C4-2B (cell line): ENCODE data around the gene SCNN1A.

Source experiments
- H3K27ac ChIP-seq: fragments of 450-650 bp; 2 replicates; pipeline ENCODE4 v1.5.1; 2017
- ZFX ChIP-seq: fragments of 450-650 bp; IDR thresholded peaks from 2 replicates; pipeline ENCODE4 v1.6.1; 2017
- TF ChIP-seq, protein P1 (sequence below): fragments of 450-650 bp; conservative IDR thresholded peaks from 2 replicates; pipeline ENCODE4 v1.5.1; 2017; ENCODE audit warnings: mild to moderate bottlenecking

Gene SCNN1A

DNA sequence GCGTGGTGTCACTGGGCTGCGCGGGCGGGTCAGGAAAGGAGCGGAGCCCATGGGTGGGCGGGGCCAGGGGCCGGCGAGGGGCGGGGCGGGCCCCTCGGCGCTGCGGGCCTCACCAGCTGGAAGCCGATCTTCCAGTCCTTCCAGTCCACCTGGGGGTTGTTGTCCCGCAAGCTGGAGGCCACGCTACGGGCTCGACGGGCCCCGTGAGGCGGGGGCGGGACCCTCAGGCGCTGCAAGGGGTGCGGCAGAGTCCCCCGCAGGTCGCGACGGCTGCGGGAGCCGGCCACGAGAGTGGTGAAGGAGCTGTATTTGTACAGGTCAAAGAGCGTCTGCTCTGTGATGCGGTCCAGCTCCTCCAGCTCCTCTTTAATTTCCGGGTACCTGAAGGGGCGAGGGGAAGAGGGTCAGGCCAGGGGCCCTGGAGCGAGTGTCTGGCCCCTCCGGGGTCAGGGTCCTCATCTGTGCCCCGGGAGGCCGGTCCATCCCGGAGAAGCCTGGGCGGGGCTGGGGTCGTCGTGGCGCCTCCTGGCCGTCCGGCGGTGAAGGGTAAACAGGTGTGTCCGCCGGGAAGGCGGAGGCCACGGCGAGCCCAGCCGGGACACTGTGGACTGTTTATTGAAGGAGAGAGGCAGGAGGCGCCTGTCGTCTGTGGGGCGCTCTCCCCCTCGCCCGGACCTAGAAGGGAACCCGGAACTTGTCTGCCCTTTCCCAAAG lies 11.9 kb downstream of the SCNN1A start:
- TF ChIP-seq, protein P1, sequence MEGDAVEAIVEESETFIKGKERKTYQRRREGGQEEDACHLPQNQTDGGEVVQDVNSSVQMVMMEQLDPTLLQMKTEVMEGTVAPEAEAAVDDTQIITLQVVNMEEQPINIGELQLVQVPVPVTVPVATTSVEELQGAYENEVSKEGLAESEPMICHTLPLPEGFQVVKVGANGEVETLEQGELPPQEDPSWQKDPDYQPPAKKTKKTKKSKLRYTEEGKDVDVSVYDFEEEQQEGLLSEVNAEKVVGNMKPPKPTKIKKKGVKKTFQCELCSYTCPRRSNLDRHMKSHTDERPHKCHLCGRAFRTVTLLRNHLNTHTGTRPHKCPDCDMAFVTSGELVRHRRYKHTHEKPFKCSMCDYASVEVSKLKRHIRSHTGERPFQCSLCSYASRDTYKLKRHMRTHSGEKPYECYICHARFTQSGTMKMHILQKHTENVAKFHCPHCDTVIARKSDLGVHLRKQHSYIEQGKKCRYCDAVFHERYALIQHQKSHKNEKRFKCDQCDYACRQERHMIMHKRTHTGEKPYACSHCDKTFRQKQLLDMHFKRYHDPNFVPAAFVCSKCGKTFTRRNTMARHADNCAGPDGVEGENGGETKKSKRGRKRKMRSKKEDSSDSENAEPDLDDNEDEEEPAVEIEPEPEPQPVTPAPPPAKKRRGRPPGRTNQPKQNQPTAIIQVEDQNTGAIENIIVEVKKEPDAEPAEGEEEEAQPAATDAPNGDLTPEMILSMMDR: no peak; the same call in 1 of the 2 replicates
- peak; percentile 36; the same call in 1 of the 2 replicates for TF ChIP-seq ZFX
- H3K27ac ChIP-seq: peak overlapping the region; percentile 92

DNA sequence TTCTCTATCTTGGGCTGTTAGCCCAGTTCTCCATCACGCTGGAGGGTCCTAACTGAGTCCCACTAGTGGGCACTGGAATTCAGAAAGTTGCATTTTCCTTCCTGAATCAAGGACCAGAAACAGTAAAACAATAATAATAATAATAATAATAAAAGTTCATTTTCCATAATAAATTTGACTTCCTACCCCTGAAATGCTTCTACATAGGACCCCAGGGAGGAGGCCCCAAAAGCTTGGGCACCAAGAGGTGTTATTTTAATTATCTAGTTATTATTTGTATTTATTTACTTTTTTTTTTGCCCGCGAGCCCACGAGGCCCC lies 12.4 kb downstream of the SCNN1A start:
- peak overlapping the region; percentile 92 for H3K27ac ChIP-seq
- TF ChIP-seq, protein P1: no peak
- TF ChIP-seq ZFX: no peak

DNA sequence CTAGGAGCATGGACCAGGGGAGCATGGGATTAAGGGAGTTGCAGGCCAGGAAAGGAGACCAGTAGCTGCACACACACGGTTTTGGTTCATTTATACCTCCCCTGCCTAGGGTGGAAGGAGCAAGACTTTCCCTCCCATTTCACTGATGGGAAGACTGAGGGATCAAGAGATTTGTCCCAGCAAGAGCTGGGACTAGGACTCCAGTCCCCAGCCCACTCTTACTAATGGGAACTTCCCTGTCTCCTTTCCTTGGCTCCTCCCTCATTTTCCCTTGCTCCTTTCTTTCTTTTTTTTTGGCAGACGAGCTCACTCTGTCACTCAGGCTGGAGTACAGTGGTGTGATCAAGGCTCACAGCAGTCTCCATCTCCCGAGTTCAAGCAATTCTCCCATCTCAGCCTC lies 13.0 kb downstream of the SCNN1A start:
- TF ChIP-seq, protein P1: no peak
- TF ChIP-seq ZFX: no peak
- no peak overlapping the region for H3K27ac ChIP-seq

DNA sequence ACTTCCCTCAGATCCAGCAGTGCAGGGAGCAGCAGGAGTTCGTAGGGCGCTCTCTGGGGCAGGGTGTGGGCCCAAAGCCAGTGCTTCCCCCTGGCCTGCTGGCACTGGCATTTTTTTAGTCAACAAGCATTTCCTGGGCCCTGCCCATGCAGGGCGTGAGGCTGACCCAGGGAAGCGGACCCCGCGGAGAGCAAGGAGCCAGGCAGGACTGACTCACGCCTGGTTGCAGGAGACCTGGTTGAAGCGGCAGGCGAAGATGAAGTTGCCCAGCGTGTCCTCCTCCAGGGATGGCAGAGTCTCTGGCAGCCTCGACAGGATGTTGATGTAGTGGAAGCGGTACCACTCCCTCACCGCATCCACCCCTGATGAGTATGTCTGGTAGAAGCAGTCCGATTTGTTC lies 13.5 kb downstream of the SCNN1A start:
- no peak overlapping the region for H3K27ac ChIP-seq
- TF ChIP-seq ZFX: no peak
- TF ChIP-seq, protein P1: no peak

DNA sequence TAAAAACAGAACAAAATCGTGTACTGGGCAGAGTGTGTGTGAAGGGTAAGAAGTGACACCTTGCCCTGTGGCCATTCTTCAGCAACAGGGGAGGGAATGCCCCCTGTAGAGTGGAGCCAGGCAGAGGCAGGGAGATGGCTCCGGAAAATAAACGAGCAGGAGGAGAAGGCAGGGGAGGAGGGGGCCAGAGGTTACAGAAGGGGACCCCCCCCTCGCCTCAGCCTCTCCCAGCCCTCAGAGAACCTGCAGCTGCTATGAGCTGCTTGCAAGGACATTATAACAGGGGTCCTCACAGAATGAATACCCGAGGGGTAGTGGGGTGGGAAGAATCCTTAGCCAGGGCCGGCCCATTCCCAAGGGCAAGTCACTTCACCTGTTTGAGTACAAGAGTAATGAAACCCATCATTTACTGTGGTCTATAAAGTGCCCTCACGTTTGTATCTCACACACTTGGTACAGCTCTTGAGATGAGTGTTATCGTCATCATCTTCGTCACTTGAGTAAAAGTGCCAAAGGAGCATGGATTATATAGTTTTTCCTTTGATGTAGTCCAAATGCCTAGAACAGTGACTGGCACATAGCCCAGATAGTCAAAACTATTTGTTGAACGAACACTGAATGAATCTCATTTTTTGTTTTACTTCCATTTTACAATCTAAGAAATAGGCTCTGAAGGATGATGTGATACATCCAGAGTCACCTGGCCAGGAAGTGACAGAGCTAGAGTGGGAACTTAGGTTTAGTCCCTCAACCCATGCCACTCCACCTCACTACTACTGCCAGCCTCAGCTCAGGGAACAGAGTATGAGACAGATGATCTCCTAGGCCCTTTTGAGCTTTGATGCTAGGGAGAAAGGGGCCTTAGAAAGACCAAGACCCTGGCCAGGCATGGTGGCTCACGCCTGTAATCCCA lies 14.5 kb downstream of the SCNN1A start:
- no peak overlapping the region for H3K27ac ChIP-seq
- TF ChIP-seq, protein P1: no peak
- no peak for TF ChIP-seq ZFX

DNA sequence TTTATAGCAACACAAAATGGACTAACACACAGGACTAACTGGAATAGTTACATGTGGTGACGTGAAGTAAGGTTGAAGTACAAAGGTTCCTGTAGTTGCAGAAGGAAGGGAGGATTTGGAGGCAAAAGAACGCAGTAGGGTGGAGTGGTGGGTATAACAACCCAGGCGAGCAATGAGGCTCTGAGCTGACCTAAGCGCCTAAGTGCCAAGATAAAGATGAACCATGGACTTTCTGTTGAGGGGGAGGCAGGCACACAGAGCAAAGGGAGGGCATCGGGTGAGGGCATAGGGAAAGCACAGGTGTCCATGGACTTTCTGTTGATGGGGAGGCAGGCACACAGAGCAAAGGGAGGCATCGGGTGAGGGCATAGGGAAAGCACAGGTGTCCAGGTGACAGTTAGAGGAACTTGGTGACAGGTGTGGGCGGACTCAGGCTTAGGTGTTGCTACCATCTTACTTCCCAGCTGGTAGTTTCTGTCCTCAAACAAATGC lies 15.2 kb downstream of the SCNN1A start:
- TF ChIP-seq ZFX: no peak
- TF ChIP-seq, protein P1: no peak
- H3K27ac ChIP-seq: no peak overlapping the region

DNA sequence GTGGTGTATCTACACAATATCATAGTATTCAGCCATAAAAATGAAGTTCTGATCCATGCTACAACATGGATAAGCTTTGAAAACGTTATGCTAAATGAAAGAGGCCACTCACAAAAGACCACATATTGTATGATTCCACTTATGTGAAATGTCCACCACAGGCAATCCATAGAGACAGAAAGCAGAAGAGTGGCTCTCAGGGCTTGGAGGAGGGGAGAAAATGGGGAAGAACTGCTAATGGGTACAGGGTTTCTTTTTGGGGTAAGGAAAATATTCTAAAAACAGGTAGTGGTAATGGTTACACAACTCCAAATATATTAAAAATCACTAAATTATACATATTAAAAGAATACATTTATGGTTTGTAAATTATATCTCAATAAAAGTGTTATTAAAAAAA lies 16.5 kb downstream of the SCNN1A start:
- H3K27ac ChIP-seq: no peak overlapping the region
- TF ChIP-seq, protein P1: no peak
- TF ChIP-seq ZFX: no peak
